GM21529 (cell line): Measurements from ENCODE around the gene SPESP1.
"Not testable (repeated sequence)": the region's sequence is repeated elsewhere in the genome, so short reads cannot be mapped to it uniquely, and the experiment has no call there.

Experiments used
- ATAC-seq: cut with Tn5 transposase; IDR thresholded peaks from one replicate; pipeline ENCODE4 v1.9.1; 2021; ENCODE audit not compliant: unreplicated experiment

Gene SPESP1

DNA sequence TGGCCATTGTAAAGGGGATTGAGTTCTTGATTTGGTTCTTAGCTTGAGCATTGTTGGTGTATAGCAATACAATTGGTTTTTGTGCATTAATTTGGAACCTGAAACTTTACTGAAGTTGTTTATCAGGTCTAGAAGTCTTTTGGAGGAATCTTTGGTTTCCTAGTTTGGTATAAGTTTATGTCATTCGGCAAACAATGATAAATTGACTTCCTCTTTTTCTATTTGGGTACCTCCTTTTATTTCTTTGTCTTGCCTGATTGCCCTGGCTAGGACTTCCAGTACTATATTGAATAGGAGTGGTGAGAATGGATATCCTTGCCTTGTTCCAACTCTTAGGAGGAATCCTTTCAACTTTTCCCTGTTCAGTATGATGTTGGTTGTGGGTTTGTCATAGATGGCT lies 32.1 kb downstream of the SPESP1 start:
- no peak for ATAC-seq

DNA sequence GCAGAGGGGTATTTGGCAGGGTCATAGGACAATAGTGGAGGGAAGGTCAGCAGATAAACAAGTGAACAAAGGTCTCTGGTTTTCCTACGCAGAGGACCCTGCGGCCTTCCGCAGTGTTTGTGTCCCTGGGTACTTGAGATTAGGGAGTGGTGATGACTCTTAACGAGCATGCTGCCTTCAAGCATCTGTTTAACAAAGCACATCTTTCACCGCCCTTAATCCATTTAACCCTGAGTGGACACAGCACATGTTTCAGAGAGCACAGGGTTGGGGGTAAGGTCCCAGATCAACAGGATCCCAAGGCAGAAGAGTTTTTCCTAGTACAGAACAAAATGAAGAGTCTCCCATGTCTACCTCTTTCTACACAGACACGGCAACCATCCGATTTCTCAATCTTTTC lies 33.4 kb downstream of the SPESP1 start:
- not testable (repeated sequence) for ATAC-seq

DNA sequence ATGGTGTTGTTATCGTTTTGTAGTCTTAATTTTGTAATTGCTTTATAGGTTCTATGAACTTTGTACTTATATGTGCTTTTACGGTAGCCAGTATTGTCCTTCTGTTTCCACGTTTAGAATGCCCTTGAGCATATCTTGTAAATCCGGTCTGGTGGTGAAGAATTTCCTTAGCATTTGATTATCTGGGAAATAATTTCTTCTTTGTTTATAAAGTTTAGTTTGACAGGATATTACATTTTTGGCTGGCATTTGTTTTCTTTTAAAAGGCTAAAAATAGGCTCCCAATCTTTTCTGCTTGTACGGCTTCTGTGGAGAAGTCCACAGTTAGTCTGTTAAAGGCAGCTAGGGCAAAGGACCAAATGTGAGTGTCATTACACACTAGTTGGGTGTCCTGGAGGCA lies 36.7 kb downstream of the SPESP1 start:
- no peak for ATAC-seq

GRCh38 chr15:68967948-68968347 lies 37.6 kb downstream of the SPESP1 start:
- no peak for ATAC-seq

GRCh38 chr15:68969298-68969697 lies 39.0 kb downstream of the SPESP1 start:
- no peak for ATAC-seq

GRCh38 chr15:68972201-68973065 lies 42.1 kb downstream of the SPESP1 start:
- no peak for ATAC-seq

GRCh38 chr15:68975651-68976160 lies 45.4 kb downstream of the SPESP1 start:
- ATAC-seq: not testable (repeated sequence)

GRCh38 chr15:68977426-68977825 lies 47.1 kb downstream of the SPESP1 start:
- not testable (repeated sequence) for ATAC-seq

DNA sequence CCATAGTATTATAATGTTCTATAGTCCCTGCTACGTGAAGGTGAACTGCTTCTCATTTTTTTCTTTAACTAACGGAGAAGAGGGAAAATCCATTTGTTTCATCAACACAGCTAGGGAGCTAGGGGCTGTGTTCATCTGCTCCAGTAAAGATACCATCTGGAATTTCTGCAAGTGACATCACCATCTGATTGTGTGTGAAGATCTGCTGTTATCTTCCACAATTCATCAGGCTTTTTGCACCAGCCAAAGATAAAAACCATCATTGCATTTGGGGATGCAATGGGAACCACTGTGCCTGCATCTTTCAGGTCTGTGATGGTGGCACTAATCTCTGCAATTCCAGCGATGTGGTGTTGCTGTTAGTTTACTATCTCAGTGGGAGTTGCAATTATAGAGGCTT lies 48.7 kb downstream of the SPESP1 start:
- ATAC-seq: no peak

GRCh38 chr15:68979816-68980215 lies 49.5 kb downstream of the SPESP1 start:
- no peak for ATAC-seq

DNA sequence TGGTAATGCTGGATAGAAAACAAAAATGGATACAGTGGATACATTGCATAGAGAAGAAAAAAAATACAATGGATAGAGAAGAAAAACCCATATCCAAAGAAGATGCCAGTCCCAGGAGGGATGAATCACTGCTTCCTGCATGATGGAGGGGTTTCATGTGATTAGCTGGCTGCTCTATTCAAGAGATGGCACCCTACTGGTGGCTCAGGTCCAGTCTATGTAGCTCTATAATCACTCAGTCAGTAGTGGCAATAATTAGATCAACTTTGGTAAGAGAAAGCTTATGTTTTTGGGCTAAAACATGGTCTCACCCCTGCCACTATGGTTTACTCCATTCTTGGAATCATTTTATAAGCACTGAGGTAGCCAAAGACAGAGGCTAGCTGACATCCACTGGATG lies 50.5 kb downstream of the SPESP1 start:
- ATAC-seq: no peak

DNA sequence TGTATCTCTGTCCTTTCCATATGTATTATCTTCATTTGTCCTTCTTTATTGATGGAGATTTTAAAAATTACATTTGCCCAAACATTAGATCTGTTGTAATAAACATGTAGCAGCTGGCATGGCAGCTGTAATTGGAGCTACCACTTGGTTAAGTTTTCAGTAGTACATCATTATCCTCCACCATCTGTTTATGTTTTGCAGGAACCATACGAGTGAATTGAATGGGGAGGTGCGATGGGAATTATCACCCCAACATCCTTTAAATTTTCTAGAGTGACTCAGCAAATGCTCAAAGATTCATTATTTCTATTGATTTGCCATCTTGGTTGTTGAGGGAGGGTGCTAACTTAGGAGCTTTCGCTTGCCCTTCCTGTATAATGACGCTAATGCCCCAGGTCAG lies 51.6 kb downstream of the SPESP1 start:
- ATAC-seq: no peak

DNA sequence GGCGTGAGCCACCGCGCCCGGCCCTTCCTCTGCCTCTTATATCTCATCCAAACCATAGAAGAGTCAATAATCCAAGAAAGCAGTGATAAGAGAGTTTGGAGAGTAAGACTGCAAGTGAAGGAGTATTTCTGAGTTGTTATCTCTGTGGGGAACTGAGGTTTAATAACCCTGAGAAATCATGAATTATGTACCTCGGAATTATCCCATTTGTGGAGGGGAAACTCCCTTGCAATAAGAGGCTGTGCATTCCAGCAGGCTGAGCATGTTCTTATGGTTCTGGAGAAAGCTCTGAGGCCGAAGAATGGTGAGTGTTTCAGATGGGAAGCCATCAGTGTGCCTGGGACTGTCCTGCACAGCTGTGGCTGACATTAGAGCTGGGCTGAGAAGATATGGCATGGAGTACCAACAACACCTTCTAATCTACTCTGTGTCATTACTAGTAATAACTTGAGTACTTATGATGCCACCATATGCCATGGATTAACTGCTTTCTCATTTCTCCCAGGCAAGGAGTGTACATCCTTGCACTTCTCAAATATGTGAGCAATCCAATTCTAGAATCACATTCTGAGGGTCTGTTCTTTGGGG lies 52.7 kb downstream of the SPESP1 start:
- ATAC-seq: no peak

- no peak for ATAC-seq
Measured at GRCh38 chr15:68983961-68984481, 53.7 kb downstream of the SPESP1 start.

DNA sequence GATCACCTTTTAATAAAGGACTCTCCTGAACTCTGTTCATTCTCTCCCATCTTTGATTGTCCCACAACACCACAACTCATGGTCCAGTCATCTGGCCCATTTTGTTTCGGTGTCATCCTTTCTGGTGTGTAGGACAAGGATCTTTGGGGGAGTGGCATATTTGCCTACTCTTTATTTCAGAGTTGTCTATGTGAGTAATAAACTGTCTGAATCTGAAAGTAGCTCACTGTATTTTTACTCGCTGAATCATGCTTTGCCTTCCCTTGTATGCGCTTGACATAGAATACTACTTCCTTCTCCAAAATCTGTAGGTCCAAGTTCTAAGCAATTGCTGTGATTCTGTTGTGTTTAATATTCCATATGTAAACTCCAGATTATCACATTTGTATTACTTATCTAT lies 54.3 kb downstream of the SPESP1 start:
- no peak for ATAC-seq

DNA sequence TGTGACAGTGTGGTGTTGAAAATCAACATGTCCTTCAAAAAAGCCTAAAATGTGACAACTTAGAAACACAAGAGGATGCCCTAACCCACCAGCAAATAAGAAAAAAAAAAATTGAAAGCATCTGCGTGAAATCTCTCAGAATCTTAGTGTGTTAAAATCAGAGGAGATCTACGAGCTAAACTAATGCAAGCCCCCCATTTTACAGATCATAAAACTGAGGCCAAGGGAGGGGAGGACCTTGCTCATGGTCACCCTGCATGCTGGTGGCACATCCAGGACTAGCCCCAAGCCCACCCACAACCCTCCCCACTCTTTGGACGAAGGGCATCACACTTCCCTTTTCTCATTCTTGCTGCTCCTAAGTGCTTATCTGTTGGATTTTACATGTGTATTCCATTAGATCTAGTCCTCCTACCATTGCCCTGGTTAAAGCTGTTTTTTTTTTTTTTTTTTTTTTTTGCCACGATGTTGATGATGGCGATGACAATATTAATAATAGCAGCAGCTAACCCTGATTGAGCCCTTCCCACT lies 55.1 kb downstream of the SPESP1 start:
- no peak for ATAC-seq

DNA sequence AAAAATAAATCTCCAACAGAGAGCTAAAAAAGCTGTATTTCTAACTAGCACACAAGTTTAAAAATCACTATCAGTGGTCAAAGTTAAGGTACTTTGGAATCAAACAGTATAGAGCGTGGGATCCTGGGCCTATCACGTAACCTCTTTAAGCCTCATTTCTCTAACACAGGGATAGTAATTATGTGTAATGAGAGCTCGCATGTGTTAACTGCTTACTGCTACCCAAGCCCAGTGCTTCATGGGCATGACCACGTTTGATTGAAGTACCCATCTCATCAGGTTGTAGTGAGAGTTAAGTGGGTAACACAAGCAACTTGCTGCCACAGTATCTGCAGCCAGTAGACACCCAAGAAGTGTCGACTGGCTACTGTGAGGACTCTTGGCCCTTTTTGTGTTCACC lies 56.0 kb downstream of the SPESP1 start:
- ATAC-seq: no peak

- ATAC-seq: no peak
Measured at GRCh38 chr15:68987120-68987519, 56.8 kb downstream of the SPESP1 start.

DNA sequence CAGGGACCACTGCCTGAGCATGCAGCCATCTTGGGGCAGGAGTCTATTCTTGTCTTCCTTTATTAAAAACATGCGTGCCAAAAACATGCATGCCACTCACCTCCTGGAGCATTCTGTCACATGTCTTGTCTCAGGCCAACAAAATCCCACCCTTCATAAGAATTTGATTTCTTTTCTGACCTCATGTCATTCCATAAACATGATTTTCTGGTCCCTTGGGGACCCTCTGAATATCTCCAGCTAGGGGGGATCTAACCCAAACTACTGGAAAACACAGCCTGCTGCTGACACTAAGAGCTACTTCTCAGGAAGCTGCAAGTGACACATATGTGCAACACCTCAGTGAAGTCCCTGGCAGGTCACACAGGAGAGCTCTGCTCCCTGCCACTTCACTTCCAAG lies 57.4 kb downstream of the SPESP1 start:
- no peak for ATAC-seq

GRCh38 chr15:68989541-68990230 lies 59.4 kb downstream of the SPESP1 start:
- ATAC-seq: no peak

DNA sequence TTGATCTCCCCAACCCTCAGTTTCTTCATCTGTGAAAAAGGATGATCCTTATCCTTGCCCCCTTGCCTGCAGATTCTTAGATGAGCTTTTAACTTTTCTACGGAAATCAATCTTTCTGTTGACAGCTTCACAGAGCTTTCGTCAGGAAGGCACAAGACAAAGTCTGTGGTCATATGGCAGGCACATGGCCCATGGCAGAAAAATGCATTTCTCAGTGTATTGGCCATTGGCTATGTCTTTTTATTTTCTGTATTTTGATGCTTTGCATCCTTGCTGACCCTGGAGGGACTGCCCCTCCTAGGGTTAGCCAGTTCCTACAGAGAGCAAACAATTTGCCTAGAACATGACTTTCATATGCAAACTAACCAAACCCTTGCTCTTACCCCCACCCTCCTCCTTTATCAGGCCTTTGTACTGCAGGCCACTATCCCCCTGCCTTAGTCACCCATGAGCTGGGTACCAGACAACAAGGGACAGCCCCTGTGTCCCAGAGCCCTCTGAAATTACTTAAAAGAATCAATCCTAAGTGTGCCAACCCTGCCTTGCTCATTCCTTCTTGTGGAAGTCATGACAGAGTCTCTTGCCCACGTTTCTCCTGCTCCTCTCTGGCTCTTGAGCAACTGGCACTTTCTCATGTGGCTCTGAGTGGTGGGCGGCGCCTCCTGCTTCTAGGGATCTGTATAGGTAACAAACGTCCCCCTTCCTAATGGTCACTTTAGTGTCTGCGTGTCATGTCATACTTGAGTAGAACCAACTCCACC lies 60.1 kb downstream of the SPESP1 start:
- no peak for ATAC-seq
